ENCODE results near the gene CCDC122.

GRCh38 chr13:43861863-43862262 lies 17.7 kb downstream of the CCDC122 start:
- TF ChIP-seq POLR2A (IDR thresholded peaks at IDR 0.05), result no peak
- TF ChIP-seq CTCF (IDR thresholded peaks at IDR 0.05), result no peak
